Trophoblast cell (in vitro differentiated cells and primary cell): Measurements from ENCODE around the gene GPR132.

Experiments
- DNase-seq, 2 donors: peaks; one replicate each; pipeline ENCODE4 v3.0.0-alpha.2; 2016
- H2AFZ ChIP-seq: 2 replicates; pipeline ENCODE4 v1.6.1; 2013; ENCODE audit warnings: low read length, moderate library complexity, mild to moderate bottlenecking; ENCODE audit not compliant: insufficient read depth, poor library complexity
- H2AK5ac ChIP-seq: 2 replicates; pipeline ENCODE4 v1.6.1; 2013; ENCODE audit warnings: mild to moderate bottlenecking, low read length
- H2BK120ac ChIP-seq: 2 replicates; pipeline ENCODE4 v1.6.1; 2013; ENCODE audit warnings: low read length, mild to moderate bottlenecking, moderate library complexity; ENCODE audit not compliant: insufficient read depth, poor library complexity
- H2BK12ac ChIP-seq: 2 replicates; pipeline ENCODE4 v1.6.1; 2013; ENCODE audit warnings: mild to moderate bottlenecking, low read length, moderate library complexity
- H2BK5ac ChIP-seq: 2 replicates; pipeline ENCODE4 v1.6.1; 2013; ENCODE audit warnings: low read length, low read depth, moderate library complexity, mild to moderate bottlenecking; ENCODE audit not compliant: poor library complexity
- H3K14ac ChIP-seq: 2 replicates; pipeline ENCODE4 v1.6.1; 2013; ENCODE audit warnings: mild to moderate bottlenecking, low read length
- H3K18ac ChIP-seq: 2 replicates; pipeline ENCODE4 v1.6.1; 2013; ENCODE audit warnings: mild to moderate bottlenecking, low read length
- H3K23ac ChIP-seq: 2 replicates; pipeline ENCODE4 v1.6.1; 2013; ENCODE audit warnings: low read length
- H3K27ac ChIP-seq: 2 replicates; pipeline ENCODE4 v1.5.1; 2013; ENCODE audit warnings: low read depth, mild to moderate bottlenecking, inconsistent platforms, low read length, moderate library complexity
- H3K27me3 ChIP-seq: 2 replicates; pipeline ENCODE4 v1.6.1; 2013; ENCODE audit warnings: inconsistent platforms, mild to moderate bottlenecking, low read length, moderate library complexity; ENCODE audit not compliant: insufficient read depth
- H3K36me3 ChIP-seq, 2 experiments: 1 replicate in 1 of 2; 2 replicates in 1 of 2; pipeline ENCODE4 v1.6.1; 2013; ENCODE audit warnings: low read length in 2 of 2, mild to moderate bottlenecking in 2 of 2, moderate library complexity in 1 of 2; ENCODE audit not compliant: insufficient read depth in 2 of 2, control insufficient read depth in 1 of 2
- H3K4ac ChIP-seq: 2 replicates; pipeline ENCODE4 v1.6.1; 2013; ENCODE audit warnings: low read depth, mild to moderate bottlenecking, low read length, moderate library complexity
- H3K4me1 ChIP-seq, 2 experiments: 1 replicate in 1 of 2; 2 replicates in 1 of 2; pipeline ENCODE4 v1.6.1; 2013; ENCODE audit warnings: low read length in 2 of 2, mild to moderate bottlenecking in 2 of 2, moderate library complexity in 1 of 2; ENCODE audit not compliant: insufficient read depth in 2 of 2, control insufficient read depth in 1 of 2
- H3K4me2 ChIP-seq: 2 replicates; pipeline ENCODE4 v1.6.1; 2013; ENCODE audit warnings: inconsistent platforms, mild to moderate bottlenecking, low read length, moderate library complexity
- H3K4me3 ChIP-seq: 2 replicates; pipeline ENCODE4 v1.5.1; 2013; ENCODE audit warnings: mild to moderate bottlenecking, low read depth, low read length, inconsistent platforms
- H3K79me1 ChIP-seq: one replicate; pipeline ENCODE4 v1.6.1; 2013; ENCODE audit warnings: low read length
- H3K79me2 ChIP-seq: 2 replicates; pipeline ENCODE4 v1.6.1; 2013; ENCODE audit warnings: low read length, mild to moderate bottlenecking; ENCODE audit not compliant: control insufficient read depth, insufficient read depth, poor library complexity
- H3K9ac ChIP-seq: 2 replicates; pipeline ENCODE4 v1.6.1; 2013; ENCODE audit warnings: mild to moderate bottlenecking, low read length
- H3K9me3 ChIP-seq: 2 replicates; pipeline ENCODE4 v1.6.1; 2013; ENCODE audit warnings: low read depth, mild to moderate bottlenecking, control low read depth, inconsistent platforms, low read length; ENCODE audit not compliant: insufficient read depth
- H4K12ac ChIP-seq: 2 replicates; pipeline ENCODE4 v1.6.1; 2013; ENCODE audit warnings: low read depth, mild to moderate bottlenecking, low read length, moderate library complexity
- H4K8ac ChIP-seq: 2 replicates; pipeline ENCODE4 v1.6.1; 2013; ENCODE audit warnings: low read depth, mild to moderate bottlenecking, low read length, moderate library complexity
- H4K91ac ChIP-seq: one replicate; pipeline ENCODE4 v1.6.1; 2013; ENCODE audit warnings: low read depth, mild to moderate bottlenecking, low read length, moderate library complexity
- WGBS: extraction: QIAGEN DNeasy Blood & Tissue Kit; methylation state at CpG from one replicate; pipeline ENCODE4 v1.1.7; 2013; ENCODE audit warnings: missing lambda C conversion rate; ENCODE audit not compliant: insufficient read length, insufficient coverage; ENCODE audit errors: extremely low coverage; 5-methylcytosine and 5-hydroxymethylcytosine counted together

Gene GPR132

GRCh38 chr14:105058521-105059034 is 6.7 kb downstream of the GPR132 start:
- Histone ChIP-seq H3K79me2 (peaks cover 1% of the 10 kb centered on the region), H3K4me3 (no peak overlapping the region), H3K27ac (no peak overlapping the region), H3K79me1 (no peaks in the 10 kb centered on the region), H3K4me2 (no peak overlapping the region), H3K4me1 (no peaks in the 10 kb centered on the region), H3K23ac (no peak overlapping the region), H4K91ac (no peak overlapping the region), H3K9ac (no peak overlapping the region), H4K8ac (no peak overlapping the region), H3K14ac (no peak overlapping the region), H3K9me3 (no peaks in the 10 kb centered on the region), H3K27me3 (peaks cover 11% of the 10 kb centered on the region), H4K12ac (no peak overlapping the region), H3K36me3 (no peaks in the 10 kb centered on the region), H3K18ac (no peak overlapping the region), H2BK12ac (no peak overlapping the region), H2BK5ac (no peak overlapping the region), H2BK120ac (no peak overlapping the region), H2AFZ (no peak overlapping the region), H2AK5ac (no peak overlapping the region), H3K4ac (no peak overlapping the region)
- peak; percentile 98 to 99 for DNase-seq
- no CpG with 5 or more reads among the region's 14 CpGs for WGBS

- Histone ChIP-seq H3K4me1 (no peaks in the 10 kb centered on the region), H3K4me3 (no peak overlapping the region), H2BK5ac (no peak overlapping the region), H2AK5ac (no peak overlapping the region), H2BK12ac (no peak overlapping the region), H3K4ac (no peak overlapping the region), H4K12ac (no peak overlapping the region), H3K9ac (no peak overlapping the region), H2BK120ac (no peak overlapping the region), H3K14ac (no peak overlapping the region), H3K18ac (no peak overlapping the region), H3K36me3 (no peaks in the 10 kb centered on the region), H2AFZ (no peak overlapping the region), H4K8ac (no peak overlapping the region), H3K23ac (no peak overlapping the region), H3K9me3 (peaks cover 3% of the 10 kb centered on the region), H3K4me2 (no peak overlapping the region), H3K27me3 (peaks cover 11% of the 10 kb centered on the region), H3K27ac (no peak overlapping the region), H4K91ac (no peak overlapping the region), H3K79me2 (peaks cover 1% of the 10 kb centered on the region), H3K79me1 (no peaks in the 10 kb centered on the region)
- DNase-seq: no peak
- WGBS: no CpG with 5 or more reads among the region's 22 CpGs
These were observed 8.9 kb downstream of the GPR132 start for GRCh38 chr14:105056303-105056831.

GRCh38 chr14:105055736-105056302 is 9.4 kb downstream of the GPR132 start:
- no peaks in the 10 kb centered on the region for H3K79me1 ChIP-seq
- no peak overlapping the region for H2AFZ ChIP-seq
- no peak overlapping the region for H4K91ac ChIP-seq
- H3K4me3 ChIP-seq: no peak overlapping the region
- no peaks in the 10 kb centered on the region for H3K36me3 ChIP-seq
- no peak overlapping the region for H3K4ac ChIP-seq
- H2BK5ac ChIP-seq: no peak overlapping the region
- no peak overlapping the region for H3K27ac ChIP-seq
- no peak overlapping the region for H2BK12ac ChIP-seq
- H3K4me2 ChIP-seq: no peak overlapping the region
- H3K9me3 ChIP-seq: peaks cover 3% of the 10 kb centered on the region
- DNase-seq: no peak
- H3K4me1 ChIP-seq: no peaks in the 10 kb centered on the region
- no peak overlapping the region for H3K9ac ChIP-seq
- peaks cover 1% of the 10 kb centered on the region for H3K79me2 ChIP-seq
- H4K8ac ChIP-seq: no peak overlapping the region
- WGBS: no CpG with 5 or more reads among the region's 33 CpGs
- H3K14ac ChIP-seq: no peak overlapping the region
- H4K12ac ChIP-seq: no peak overlapping the region
- H3K18ac ChIP-seq: no peak overlapping the region
- no peak overlapping the region for H3K23ac ChIP-seq
- no peak overlapping the region for H2BK120ac ChIP-seq
- H2AK5ac ChIP-seq: no peak overlapping the region
- peaks cover 11% of the 10 kb centered on the region for H3K27me3 ChIP-seq

- Histone ChIP-seq H3K27me3 (peaks cover 11% of the 10 kb centered on the region), H2BK5ac (no peak overlapping the region), H4K91ac (no peak overlapping the region), H4K8ac (no peak overlapping the region), H3K79me2 (peaks cover 1% of the 10 kb centered on the region), H2AFZ (no peak overlapping the region), H3K36me3 (no peaks in the 10 kb centered on the region), H2AK5ac (no peak overlapping the region), H3K14ac (no peak overlapping the region), H3K4me2 (no peak overlapping the region), H2BK120ac (no peak overlapping the region), H3K23ac (no peak overlapping the region), H3K4me1 (no peaks in the 10 kb centered on the region), H3K9ac (no peak overlapping the region), H4K12ac (no peak overlapping the region), H3K79me1 (no peaks in the 10 kb centered on the region), H2BK12ac (no peak overlapping the region), H3K27ac (no peak overlapping the region), H3K4me3 (no peak overlapping the region), H3K18ac (no peak overlapping the region), H3K4ac (no peak overlapping the region), H3K9me3 (peaks cover 3% of the 10 kb centered on the region)
- peak; percentile 24 to 59 for DNase-seq
- WGBS: no CpG with 5 or more reads among the region's 15 CpGs
These were observed 9.9 kb downstream of the GPR132 start for GRCh38 chr14:105055334-105055733.
